Measurements from ENCODE around the gene AK2.

Gene AK2

DNA sequence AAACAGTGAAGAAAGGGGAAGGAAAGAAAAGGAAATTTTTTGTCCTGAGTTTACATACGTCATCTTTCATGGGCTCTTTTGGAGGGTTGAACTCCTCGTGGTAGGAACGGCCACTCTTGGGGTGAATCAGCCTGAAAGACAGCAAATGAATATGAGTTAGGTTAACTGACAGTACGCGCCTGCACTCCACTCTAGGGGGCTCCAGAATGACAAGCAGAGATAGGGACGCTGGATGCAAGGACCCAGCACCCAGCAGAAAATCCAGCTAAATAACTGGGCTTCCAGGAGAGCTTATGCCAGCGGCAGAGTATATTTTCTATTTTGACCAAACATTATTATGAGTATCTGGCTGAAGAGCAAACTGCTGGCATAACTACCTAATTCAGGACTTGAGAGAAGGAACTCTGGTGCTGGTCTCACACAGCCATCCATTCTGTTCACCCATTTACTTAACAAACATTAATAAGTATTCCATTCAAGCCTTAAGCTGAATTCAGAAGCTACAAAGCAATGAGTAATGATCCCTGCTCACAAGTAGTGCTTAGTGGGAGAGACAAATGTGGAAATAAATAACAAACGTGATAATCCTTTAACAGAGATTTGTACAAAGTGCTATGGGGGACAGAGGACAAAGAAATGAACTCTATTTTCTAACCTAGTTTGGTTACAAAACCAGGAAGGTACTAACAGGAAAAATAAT lies 22.1 kb downstream of the AK2 start:
- no peak overlapping the region for H3K4me3 ChIP-seq (ENCODE audit: low read depth, low read length)
- in situ Hi-C loops (cut with HindIII; ENCODE audit: low sequenced_read_pairs), result no loop called here
- DNase-seq (ENCODE audit: low read depth, low spot score), result no peak
- TF ChIP-seq, protein P1, sequence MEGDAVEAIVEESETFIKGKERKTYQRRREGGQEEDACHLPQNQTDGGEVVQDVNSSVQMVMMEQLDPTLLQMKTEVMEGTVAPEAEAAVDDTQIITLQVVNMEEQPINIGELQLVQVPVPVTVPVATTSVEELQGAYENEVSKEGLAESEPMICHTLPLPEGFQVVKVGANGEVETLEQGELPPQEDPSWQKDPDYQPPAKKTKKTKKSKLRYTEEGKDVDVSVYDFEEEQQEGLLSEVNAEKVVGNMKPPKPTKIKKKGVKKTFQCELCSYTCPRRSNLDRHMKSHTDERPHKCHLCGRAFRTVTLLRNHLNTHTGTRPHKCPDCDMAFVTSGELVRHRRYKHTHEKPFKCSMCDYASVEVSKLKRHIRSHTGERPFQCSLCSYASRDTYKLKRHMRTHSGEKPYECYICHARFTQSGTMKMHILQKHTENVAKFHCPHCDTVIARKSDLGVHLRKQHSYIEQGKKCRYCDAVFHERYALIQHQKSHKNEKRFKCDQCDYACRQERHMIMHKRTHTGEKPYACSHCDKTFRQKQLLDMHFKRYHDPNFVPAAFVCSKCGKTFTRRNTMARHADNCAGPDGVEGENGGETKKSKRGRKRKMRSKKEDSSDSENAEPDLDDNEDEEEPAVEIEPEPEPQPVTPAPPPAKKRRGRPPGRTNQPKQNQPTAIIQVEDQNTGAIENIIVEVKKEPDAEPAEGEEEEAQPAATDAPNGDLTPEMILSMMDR (IDR thresholded peaks at IDR 0.05; ENCODE audit: low read depth, low read length), result no peak

DNA sequence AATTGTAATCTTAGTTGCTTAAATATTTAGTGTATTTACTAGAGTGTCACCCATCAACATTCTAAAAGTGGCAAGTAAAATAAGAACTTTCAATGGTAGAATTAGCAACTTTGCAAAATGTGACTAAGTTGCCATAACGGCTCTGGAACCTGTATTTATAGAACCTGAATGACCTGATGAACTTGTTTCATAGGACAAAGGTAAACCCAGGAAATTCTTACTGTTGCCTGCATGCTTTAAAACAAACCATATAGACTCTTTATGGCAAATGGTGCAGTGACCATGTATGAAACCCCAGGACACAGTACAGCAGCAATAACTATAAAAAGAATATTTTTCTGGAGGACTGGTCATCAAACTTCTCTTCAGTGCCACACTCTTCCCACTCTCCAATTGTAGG lies 22.9 kb downstream of the AK2 start:
- TF ChIP-seq, protein P1 (IDR thresholded peaks at IDR 0.05; ENCODE audit: low read depth, low read length), result no peak
- DNase-seq (ENCODE audit: low read depth, low spot score), result no peak
- H3K4me3 ChIP-seq (ENCODE audit: low read depth, low read length), result no peak overlapping the region
- in situ Hi-C loops (cut with HindIII; ENCODE audit: low sequenced_read_pairs), result no loop called here

DNA sequence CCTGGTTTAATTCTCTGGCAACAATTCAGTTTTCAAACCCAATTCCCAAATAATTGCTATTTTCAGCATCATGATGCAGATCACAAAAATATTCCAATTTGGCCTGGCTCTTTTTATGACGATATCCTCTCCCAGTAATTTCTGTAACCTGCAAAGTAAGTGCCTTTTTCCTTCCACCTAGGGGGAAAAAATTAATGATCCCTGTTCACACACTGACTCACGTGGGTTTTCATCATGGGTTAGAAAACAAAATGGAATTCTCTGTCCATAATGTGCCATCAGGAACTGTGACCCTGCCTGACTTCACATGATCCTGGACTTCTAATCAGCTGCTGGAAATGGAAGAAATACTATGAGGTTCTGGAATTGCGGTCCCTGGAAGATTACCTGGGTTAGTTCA lies 24.5 kb downstream of the AK2 start:
- DNase-seq (ENCODE audit: low read depth, low spot score), result no peak
- in situ Hi-C loops (cut with HindIII; ENCODE audit: low sequenced_read_pairs), result no loop called here
- TF ChIP-seq, protein P1 (IDR thresholded peaks at IDR 0.05; ENCODE audit: low read depth, low read length), result no peak

DNA sequence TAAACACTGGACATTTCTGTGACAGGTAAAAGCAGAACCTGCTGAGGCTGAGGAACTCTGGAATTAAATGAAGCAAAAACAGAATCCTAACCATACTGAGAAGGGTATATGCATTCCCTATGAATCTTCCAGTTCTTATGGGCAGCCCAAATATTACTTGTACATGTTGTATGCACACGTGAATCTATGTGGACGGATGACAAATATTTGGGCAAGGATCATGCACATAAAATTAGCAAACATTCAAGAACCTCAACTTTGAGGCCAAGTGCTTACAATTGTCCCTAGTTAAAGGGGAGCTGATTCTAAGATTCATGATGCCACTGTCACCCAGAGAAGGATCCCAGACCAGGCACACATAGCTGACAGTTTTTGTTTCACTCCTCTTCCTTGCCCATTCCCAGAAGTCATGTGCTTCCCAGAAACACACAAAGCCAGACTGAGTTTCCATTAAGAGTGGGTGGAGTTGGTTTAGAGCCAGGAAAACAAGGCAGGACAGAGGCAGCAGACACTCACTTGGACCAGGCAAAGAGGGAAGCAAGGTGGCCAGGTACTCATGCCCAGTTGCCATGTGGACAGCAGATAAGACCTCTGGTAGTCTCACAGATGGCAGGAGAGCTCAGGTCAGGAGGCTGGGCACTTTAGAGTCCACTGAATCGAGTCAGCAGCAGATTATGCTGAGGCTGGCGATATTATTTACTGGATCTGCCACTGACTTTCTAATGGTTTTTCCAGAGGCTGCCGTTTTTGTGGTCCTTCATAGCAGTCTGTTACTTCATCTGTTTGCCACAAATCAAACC lies 25.6 kb downstream of the AK2 start:
- no peak overlapping the region for H3K4me3 ChIP-seq (ENCODE audit: low read depth, low read length)
- in situ Hi-C loops (cut with HindIII; ENCODE audit: low sequenced_read_pairs), result no loop called here
- peak; percentile 40 for DNase-seq (ENCODE audit: low read depth, low spot score)
- TF ChIP-seq, protein P1 (IDR thresholded peaks at IDR 0.05; ENCODE audit: low read depth, low read length), result no peak

More for the DNA sequence above, 24.5 kb downstream of the AK2 start:
- H3K4me3 ChIP-seq (ENCODE audit: low read depth, low read length), result no peak overlapping the region

DNA sequence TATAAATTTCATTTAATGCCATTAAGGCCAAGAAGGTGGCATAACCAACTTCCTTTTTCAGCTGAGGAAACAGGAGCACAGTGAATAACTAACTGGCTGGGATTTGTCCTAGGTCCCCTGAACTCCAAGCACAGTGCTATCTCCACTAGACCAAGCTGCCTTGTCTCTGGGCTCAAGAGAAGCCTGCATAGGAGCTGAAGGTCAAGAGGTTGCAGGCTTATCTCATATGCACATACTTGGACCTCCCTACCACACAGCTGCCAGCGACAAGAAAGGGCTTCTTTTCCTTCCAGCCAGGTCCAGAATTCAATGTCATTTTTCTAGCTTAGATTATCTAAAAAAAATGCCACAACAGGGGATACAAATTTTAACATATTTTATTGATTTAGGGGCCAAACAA lies 27.1 kb downstream of the AK2 start:
- no peak for DNase-seq (ENCODE audit: low read depth, low spot score)
- in situ Hi-C loops (cut with HindIII; ENCODE audit: low sequenced_read_pairs), result no loop called here
- no peak overlapping the region for H3K4me3 ChIP-seq (ENCODE audit: low read depth, low read length)
- TF ChIP-seq, protein P1 (IDR thresholded peaks at IDR 0.05; ENCODE audit: low read depth, low read length), result no peak

DNA sequence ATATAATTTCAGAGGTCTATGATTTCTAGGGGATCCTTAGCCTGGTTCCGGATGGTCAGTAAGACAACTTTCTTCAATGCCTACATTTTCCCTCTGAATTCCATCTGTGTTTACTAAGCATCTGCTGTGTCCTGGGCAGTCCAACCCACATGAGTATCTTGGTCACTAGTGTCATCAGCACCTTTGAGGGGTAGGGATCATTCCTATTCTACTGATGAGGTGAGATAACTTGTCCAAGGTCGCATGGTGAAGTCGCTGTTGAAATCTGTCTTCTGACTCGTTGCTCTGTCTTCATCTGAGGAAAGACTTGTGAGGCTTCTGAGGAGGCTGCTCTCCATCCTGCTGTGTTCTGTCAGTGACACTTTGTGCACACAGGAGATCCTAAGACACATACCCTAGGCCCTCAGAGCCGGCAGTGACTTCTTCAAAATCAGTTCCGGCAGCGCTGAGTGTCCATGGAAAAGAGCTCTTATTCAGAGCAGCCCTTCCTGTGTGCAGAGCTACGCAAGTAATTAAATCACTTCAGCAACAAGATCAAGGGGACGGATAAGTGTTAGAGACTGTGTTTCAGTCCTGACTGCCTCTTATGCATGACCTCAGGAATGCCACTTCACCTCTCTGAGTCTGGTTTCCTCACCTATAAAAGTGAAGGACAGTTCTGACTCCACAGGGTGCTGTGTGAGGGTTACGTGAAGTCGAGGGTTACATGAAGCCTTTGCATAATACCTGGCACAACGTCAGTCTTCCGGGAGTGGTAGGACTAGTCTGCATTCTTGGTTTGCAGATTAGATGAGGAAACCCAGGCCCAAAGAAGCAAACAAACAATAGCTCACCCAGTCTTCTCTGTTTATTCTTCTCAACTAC lies 28.4 kb downstream of the AK2 start:
- TF ChIP-seq, protein P1 (IDR thresholded peaks at IDR 0.05; ENCODE audit: low read depth, low read length), result no peak
- in situ Hi-C loops (cut with HindIII; ENCODE audit: low sequenced_read_pairs), result no loop called here

More for the DNA sequence above, 28.4 kb downstream of the AK2 start:
- DNase-seq (ENCODE audit: low read depth, low spot score), result no peak
- H3K4me3 ChIP-seq (ENCODE audit: low read depth, low read length), result no peak overlapping the region
